Islet precursor cell (in vitro differentiated cells): ENCODE measurements around the gene MEGF6.
A peak's percentile ranks its signal among the peaks of the same experiment; 100 is the strongest.

Source experiments
- DNase-seq: peaks from one replicate; pipeline ENCODE4 v3.0.0-alpha.2; 2018

The MEGF6 gene

GRCh38 chr1:3533067-3534048 is 78.0 kb downstream of the MEGF6 start:
- peak; percentile 80 for DNase-seq

GRCh38 chr1:3531928-3532327 is 79.4 kb downstream of the MEGF6 start:
- DNase-seq, result no peak

GRCh38 chr1:3530926-3531818 is 80.1 kb downstream of the MEGF6 start:
- peak; percentile 96 for DNase-seq

- peak; percentile 75 for DNase-seq
These were observed 81.0 kb downstream of the MEGF6 start for GRCh38 chr1:3530086-3530925.

GRCh38 chr1:3529099-3529729 is 82.1 kb downstream of the MEGF6 start:
- DNase-seq, result no peak

- no peak for DNase-seq
These were observed 83.5 kb downstream of the MEGF6 start for GRCh38 chr1:3527774-3528173.

GRCh38 chr1:3525551-3526482 is 85.5 kb downstream of the MEGF6 start:
- DNase-seq, result no peak

GRCh38 chr1:3524556-3525203 is 86.6 kb downstream of the MEGF6 start:
- no peak for DNase-seq

GRCh38 chr1:3523980-3524379 is 87.3 kb downstream of the MEGF6 start:
- no peak for DNase-seq

GRCh38 chr1:3522564-3523265 is 88.6 kb downstream of the MEGF6 start:
- DNase-seq, result no peak

- no peak for DNase-seq
These were observed 89.2 kb downstream of the MEGF6 start for GRCh38 chr1:3522112-3522511.

GRCh38 chr1:3521426-3521825 is 89.9 kb downstream of the MEGF6 start:
- DNase-seq, result no peak

GRCh38 chr1:3520419-3521378 is 90.6 kb downstream of the MEGF6 start:
- no peak for DNase-seq

GRCh38 chr1:3519301-3519885 is 91.9 kb downstream of the MEGF6 start:
- DNase-seq, result no peak

- DNase-seq, result no peak
These were observed 92.6 kb downstream of the MEGF6 start for GRCh38 chr1:3518756-3519155.

GRCh38 chr1:3518256-3518655 is 93.1 kb downstream of the MEGF6 start:
- DNase-seq, result no peak

GRCh38 chr1:3516911-3517675 is 94.2 kb downstream of the MEGF6 start:
- DNase-seq, result no peak
